ENCODE data around the gene MRPL2. TPM values are rescaled to one million over a fixed set of nuclear protein-coding genes. Genes with fewer than 3 reads are reported as not detected.

Gene MRPL2
- total RNA-seq, 1 donor from 2014 or later, result 55.2 TPM

DNA sequence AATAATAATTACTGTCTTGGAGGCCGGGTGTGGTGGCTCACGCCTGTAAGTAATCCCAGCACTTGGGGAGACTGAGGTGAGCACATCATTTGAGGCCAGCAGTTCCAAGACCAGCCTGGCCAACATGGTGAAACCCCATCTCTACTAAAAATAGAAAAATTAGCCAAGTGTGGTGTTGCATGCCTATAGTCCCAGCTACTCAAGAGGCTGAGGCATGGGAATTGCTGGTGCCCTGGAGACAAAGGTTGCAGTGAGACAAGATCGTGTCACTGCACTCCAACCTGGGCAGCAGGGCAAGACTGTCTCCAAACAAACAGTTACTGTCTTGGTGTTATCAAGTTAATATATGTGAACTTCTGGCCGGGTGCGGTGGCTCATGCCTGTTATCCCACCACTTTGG lies 32.9 kb downstream of the MRPL2 start:
- no peaks in the 10 kb centered on the region for H3K9me3 Mint-ChIP-seq (ENCODE audit: unreplicated experiment)
- H3K36me3 Mint-ChIP-seq (ENCODE audit: unreplicated experiment), result peaks cover 37% of the 10 kb centered on the region
- H3K27me3 Mint-ChIP-seq (ENCODE audit: unreplicated experiment), result no peaks in the 10 kb centered on the region
- H3K4me3 Mint-ChIP-seq (ENCODE audit: unreplicated experiment), result no peak overlapping the region
- TF ChIP-seq, protein P1, sequence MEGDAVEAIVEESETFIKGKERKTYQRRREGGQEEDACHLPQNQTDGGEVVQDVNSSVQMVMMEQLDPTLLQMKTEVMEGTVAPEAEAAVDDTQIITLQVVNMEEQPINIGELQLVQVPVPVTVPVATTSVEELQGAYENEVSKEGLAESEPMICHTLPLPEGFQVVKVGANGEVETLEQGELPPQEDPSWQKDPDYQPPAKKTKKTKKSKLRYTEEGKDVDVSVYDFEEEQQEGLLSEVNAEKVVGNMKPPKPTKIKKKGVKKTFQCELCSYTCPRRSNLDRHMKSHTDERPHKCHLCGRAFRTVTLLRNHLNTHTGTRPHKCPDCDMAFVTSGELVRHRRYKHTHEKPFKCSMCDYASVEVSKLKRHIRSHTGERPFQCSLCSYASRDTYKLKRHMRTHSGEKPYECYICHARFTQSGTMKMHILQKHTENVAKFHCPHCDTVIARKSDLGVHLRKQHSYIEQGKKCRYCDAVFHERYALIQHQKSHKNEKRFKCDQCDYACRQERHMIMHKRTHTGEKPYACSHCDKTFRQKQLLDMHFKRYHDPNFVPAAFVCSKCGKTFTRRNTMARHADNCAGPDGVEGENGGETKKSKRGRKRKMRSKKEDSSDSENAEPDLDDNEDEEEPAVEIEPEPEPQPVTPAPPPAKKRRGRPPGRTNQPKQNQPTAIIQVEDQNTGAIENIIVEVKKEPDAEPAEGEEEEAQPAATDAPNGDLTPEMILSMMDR (IDR thresholded peaks at IDR 0.05), result no peak
- no peak for DNase-seq (ENCODE audit: extremely low spot score, unreplicated experiment)
- no peak overlapping the region for H3K27ac Mint-ChIP-seq (ENCODE audit: unreplicated experiment)
- H3K4me1 Mint-ChIP-seq (ENCODE audit: unreplicated experiment), result peaks cover 11% of the 10 kb centered on the region

DNA sequence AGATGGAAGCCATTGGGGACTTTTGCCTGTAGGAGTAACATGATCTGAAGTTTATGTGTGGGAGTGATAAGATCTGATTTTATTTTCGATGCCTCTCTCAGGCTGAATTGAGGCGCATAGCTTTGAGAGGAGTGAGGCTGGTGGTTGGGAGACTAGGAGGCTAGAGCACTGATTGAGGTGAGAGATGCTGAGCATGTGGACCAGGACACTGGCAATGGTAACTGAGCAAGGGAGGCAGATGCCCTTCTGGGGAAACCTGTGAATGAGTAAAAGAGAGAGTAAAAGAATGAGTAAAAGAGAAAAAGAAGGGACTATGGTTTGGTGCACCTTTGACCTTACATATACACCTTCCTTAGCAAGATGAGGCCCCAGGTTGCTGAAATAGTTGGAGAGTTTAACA lies 34.8 kb downstream of the MRPL2 start:
- H3K27ac Mint-ChIP-seq (ENCODE audit: unreplicated experiment), result peak overlapping the region; percentile 56
- no peak for DNase-seq (ENCODE audit: extremely low spot score, unreplicated experiment)
- no peaks in the 10 kb centered on the region for H3K27me3 Mint-ChIP-seq (ENCODE audit: unreplicated experiment)
- H3K9me3 Mint-ChIP-seq (ENCODE audit: unreplicated experiment), result no peaks in the 10 kb centered on the region
- H3K4me1 Mint-ChIP-seq (ENCODE audit: unreplicated experiment), result peaks cover 20% of the 10 kb centered on the region
- TF ChIP-seq, protein P1 (IDR thresholded peaks at IDR 0.05), result no peak
- H3K4me3 Mint-ChIP-seq (ENCODE audit: unreplicated experiment), result peak overlapping the region; percentile 6
- peaks cover 33% of the 10 kb centered on the region for H3K36me3 Mint-ChIP-seq (ENCODE audit: unreplicated experiment)

GRCh38 chr6:43021270-43022047 lies 37.8 kb downstream of the MRPL2 start, which contains the start of gene RRP36:
Gene RRP36, plus strand, starts transcription at chr6:43021623. Its CDS starts 32 bp downstream, at chr6:43021655.
- peak; percentile 89 for DNase-seq (ENCODE audit: extremely low spot score, unreplicated experiment)
- Mint-ChIP-seq H3K4me1 (ENCODE audit: unreplicated experiment) (peaks cover 27% of the 10 kb centered on the region), H3K36me3 (ENCODE audit: unreplicated experiment) (peaks cover 39% of the 10 kb centered on the region), H3K9me3 (ENCODE audit: unreplicated experiment) (no peaks in the 10 kb centered on the region), H3K4me3 (ENCODE audit: unreplicated experiment) (peak within 1 kb of the TSS; percentile 97), H3K27ac (ENCODE audit: unreplicated experiment) (peak within 1 kb of the TSS; percentile 92), H3K27me3 (ENCODE audit: unreplicated experiment) (no peaks in the 10 kb centered on the region)
- TF ChIP-seq, protein P1 (IDR thresholded peaks at IDR 0.05), result no peak

GRCh38 chr6:43020847-43021246 lies 38.4 kb downstream of the MRPL2 start:
- TF ChIP-seq, protein P1 (IDR thresholded peaks at IDR 0.05), result no peak
- Mint-ChIP-seq H3K27me3 (ENCODE audit: unreplicated experiment) (no peaks in the 10 kb centered on the region), H3K9me3 (ENCODE audit: unreplicated experiment) (no peaks in the 10 kb centered on the region), H3K27ac (ENCODE audit: unreplicated experiment) (peak overlapping the region; percentile 82), H3K4me1 (ENCODE audit: unreplicated experiment) (peaks cover 33% of the 10 kb centered on the region), H3K4me3 (ENCODE audit: unreplicated experiment) (peak overlapping the region; percentile 97), H3K36me3 (ENCODE audit: unreplicated experiment) (peaks cover 39% of the 10 kb centered on the region)
- no peak for DNase-seq (ENCODE audit: extremely low spot score, unreplicated experiment)

DNA sequence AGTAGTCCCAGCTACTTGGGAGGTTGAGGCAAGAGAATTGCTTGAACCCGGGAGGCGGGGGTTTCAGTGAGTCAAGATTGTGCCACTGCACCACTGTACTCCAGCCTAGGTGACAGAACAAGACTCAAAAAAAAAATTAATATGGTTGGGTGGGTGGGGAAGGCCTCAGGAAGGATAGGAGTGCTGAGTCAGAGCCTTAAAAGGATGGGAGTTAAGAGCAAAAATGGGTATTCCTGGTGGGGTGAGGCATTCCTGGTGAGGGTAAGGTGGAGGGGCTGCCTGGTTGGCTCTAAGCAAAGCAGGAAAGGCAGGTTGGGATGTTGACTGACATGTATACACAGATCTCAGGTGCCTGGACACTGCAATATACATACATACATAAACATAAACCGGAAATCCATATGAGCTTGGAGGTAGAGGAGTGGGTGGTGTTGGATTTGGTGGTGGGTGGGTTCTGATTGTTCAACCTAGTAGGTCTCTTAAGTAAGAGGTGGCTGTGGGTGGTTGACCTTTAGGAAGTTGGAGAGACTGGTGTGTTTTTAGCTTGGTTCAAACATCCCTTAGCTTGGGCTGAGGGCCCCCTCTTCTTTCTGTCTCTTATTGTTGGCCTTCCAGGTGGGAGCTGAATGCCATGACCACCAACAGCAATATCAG lies 39.1 kb downstream of the MRPL2 start:
- Mint-ChIP-seq H3K9me3 (ENCODE audit: unreplicated experiment) (no peaks in the 10 kb centered on the region), H3K27me3 (ENCODE audit: unreplicated experiment) (no peaks in the 10 kb centered on the region), H3K4me3 (ENCODE audit: unreplicated experiment) (no peak overlapping the region), H3K27ac (ENCODE audit: unreplicated experiment) (peak overlapping the region; percentile 63), H3K36me3 (ENCODE audit: unreplicated experiment) (peaks cover 37% of the 10 kb centered on the region), H3K4me1 (ENCODE audit: unreplicated experiment) (peaks cover 37% of the 10 kb centered on the region)
- TF ChIP-seq, protein P1 (IDR thresholded peaks at IDR 0.05), result no peak
- DNase-seq (ENCODE audit: extremely low spot score, unreplicated experiment), result no peak
